Spinal cord (tissue), 10 donors: Measurements from ENCODE around the gene HLTF. TPM values are rescaled to one million over a fixed set of nuclear protein-coding genes. Genes with fewer than 3 reads are reported as not detected.

Experiments used
- DNase-seq, 6 donors: peaks; one replicate each; pipeline versions ENCODE4 v3.0.0 to v3.0.0-alpha.2; 2013 to 2015; ENCODE audit warnings: low spot score in 6 of 6, low read depth in 4 of 6
- H3K27ac ChIP-seq: one replicate; pipeline ENCODE4 v1.5.1; 2013; ENCODE audit warnings: low read depth, low read length, control low read depth
- H3K27me3 ChIP-seq: one replicate; pipeline ENCODE4 v1.6.1; 2013; ENCODE audit warnings: low read length; ENCODE audit not compliant: control insufficient read depth, insufficient read depth
- H3K36me3 ChIP-seq: one replicate; pipeline ENCODE4 v1.6.1; 2013; ENCODE audit warnings: low read length; ENCODE audit not compliant: control insufficient read depth, insufficient read depth
- H3K4me1 ChIP-seq: one replicate; pipeline ENCODE4 v1.6.1; 2013; ENCODE audit warnings: low read length; ENCODE audit not compliant: control insufficient read depth, insufficient read depth
- H3K4me3 ChIP-seq: one replicate; pipeline ENCODE4 v1.5.1; 2013; ENCODE audit warnings: low read depth, low read length, control low read depth
- H3K9me3 ChIP-seq: one replicate; pipeline ENCODE4 v1.6.1; 2013; ENCODE audit warnings: low read length; ENCODE audit not compliant: control insufficient read depth, insufficient read depth
- WGBS: methylation state at CpG from one replicate; pipeline ENCODE4 v1.1.5; 2013; ENCODE audit warnings: missing lambda C conversion rate; ENCODE audit not compliant: insufficient coverage; 5-methylcytosine and 5-hydroxymethylcytosine counted together
- long read RNA-seq, 4 donors: transcript quantifications; one replicate each; lab custom pipeline, GENCODE V29; 2026
- polyA plus RNA-seq, 2 donors: library from polyadenylated mRNA; unstranded; fragments of 120-200 nt; gene quantifications; one replicate each; pipeline ENCODE4 v1.2.1, GENCODE V29; 2013; ENCODE audit not compliant: insufficient read length in 2 of 2
- total RNA-seq, 2 donors: library from RNA; depleted of rRNA in 1 of 2; stranded (reverse); fragments of 120-200 nt in 1 of 2; fragments of >200 nt in 1 of 2; gene quantifications; one replicate each; pipeline versions ENCODE4 v1.2.3 to v1.2.4, GENCODE V29; 2013 to 2014
- donor health status: healthy.

Gene HLTF
- total RNA-seq = 10 to 100 TPM; 66.7 to 87.7 TPM
- 10 to 100 TPM; 35.6 to 45.6 TPM for polyA plus RNA-seq
- long read RNA-seq, donor 1, full-length matches to known transcripts = 1 of 1 reads
- long read RNA-seq, donor 1, partial matches to known transcripts = 0 of 1 reads
- long read RNA-seq, donor 1, other reads (novel, unspliced or antisense) = 0 of 1 reads
- long read RNA-seq, donor 2, partial matches to known transcripts = 0 of 1 reads
- long read RNA-seq, donor 2, other reads (novel, unspliced or antisense) = 0 of 1 reads
- long read RNA-seq, donor 3 = 0 reads
- long read RNA-seq, donor 4 = 0 reads

GRCh38 chr3:149086232-149086988 is at the start of gene HLTF:
TSS of gene HLTF (minus strand) at chr3:149086533. CDS start at chr3:149086336, 197 bp downstream.
- Histone ChIP-seq H3K4me1 (peaks cover 16% of the 10 kb centered on the region), H3K9me3 (no peaks in the 10 kb centered on the region), H3K27ac (peak within 1 kb of the TSS; percentile 92), H3K36me3 (peaks cover 10% of the 10 kb centered on the region), H3K27me3 (no peaks in the 10 kb centered on the region), H3K4me3 (peak within 1 kb of the TSS; percentile 97)
- WGBS = 2% methylated on average over 53 of the region's 57 CpGs
- DNase-seq = peak; percentile 95 to 99 (median 97)

- Histone ChIP-seq H3K27me3 (no peaks in the 10 kb centered on the region), H3K9me3 (no peaks in the 10 kb centered on the region), H3K27ac (peak overlapping the region; percentile 29), H3K4me1 (peaks cover 8% of the 10 kb centered on the region), H3K36me3 (no peaks in the 10 kb centered on the region), H3K4me3 (no peak overlapping the region)
- peak in 1 of 6 donors; percentile 32 for DNase-seq
- 63% methylated on average over 2 of the region's 3 CpGs for WGBS
Measured at GRCh38 chr3:149134575-149134974, 48.2 kb upstream of the HLTF start.

GRCh38 chr3:149131589-149131988 is 45.3 kb upstream of the HLTF start:
- no peaks in the 10 kb centered on the region for H3K9me3 ChIP-seq
- no peak for DNase-seq
- WGBS = 72% methylated on average over 4 of the region's 4 CpGs
- no peaks in the 10 kb centered on the region for H3K36me3 ChIP-seq
- H3K27me3 ChIP-seq = no peaks in the 10 kb centered on the region
- peaks cover 8% of the 10 kb centered on the region for H3K4me1 ChIP-seq
- H3K27ac ChIP-seq = no peak overlapping the region
- no peak overlapping the region for H3K4me3 ChIP-seq

- peak within 1 kb of the TSS; percentile 82 for H3K4me3 ChIP-seq
- H3K27me3 ChIP-seq = no peaks in the 10 kb centered on the region
- DNase-seq = peak; percentile 74 to 97 (median 82)
- H3K9me3 ChIP-seq = no peaks in the 10 kb centered on the region
- H3K4me1 ChIP-seq = peaks cover 8% of the 10 kb centered on the region
- peak within 1 kb of the TSS; percentile 81 for H3K27ac ChIP-seq
- H3K36me3 ChIP-seq = no peaks in the 10 kb centered on the region
- WGBS = under 1% methylated on average over 84 of the region's 84 CpGs
Measured at GRCh38 chr3:149129326-149130205, 43.2 kb upstream of the HLTF start, which contains the start of gene HPS3. TSS of gene HPS3 (plus strand) at chr3:149129638. CDS start at chr3:149129724, 86 bp downstream.

- H3K4me3 ChIP-seq = peak overlapping the region; percentile 82
- H3K36me3 ChIP-seq = no peaks in the 10 kb centered on the region
- DNase-seq = no peak
- no peaks in the 10 kb centered on the region for H3K27me3 ChIP-seq
- peaks cover 8% of the 10 kb centered on the region for H3K4me1 ChIP-seq
- H3K9me3 ChIP-seq = no peaks in the 10 kb centered on the region
- WGBS = 0% methylated on average over 1 of the region's 4 CpGs
- peak overlapping the region; percentile 81 for H3K27ac ChIP-seq
Measured at GRCh38 chr3:149128821-149129220, 42.5 kb upstream of the HLTF start.

GRCh38 chr3:149122721-149123578 is 36.6 kb upstream of the HLTF start:
- Histone ChIP-seq H3K4me3 (no peak overlapping the region), H3K27ac (no peak overlapping the region), H3K9me3 (no peaks in the 10 kb centered on the region), H3K4me1 (no peaks in the 10 kb centered on the region), H3K27me3 (no peaks in the 10 kb centered on the region), H3K36me3 (no peaks in the 10 kb centered on the region)
- no CpG with 5 or more reads among the region's 4 CpGs for WGBS
- no peak for DNase-seq

GRCh38 chr3:149120051-149120972 is 34.0 kb upstream of the HLTF start:
- H3K4me1 ChIP-seq = no peaks in the 10 kb centered on the region
- no peaks in the 10 kb centered on the region for H3K9me3 ChIP-seq
- no peak overlapping the region for H3K27ac ChIP-seq
- no peaks in the 10 kb centered on the region for H3K36me3 ChIP-seq
- 18% methylated on average over 1 of the region's 7 CpGs for WGBS
- DNase-seq = peak; percentile 33 to 91 (median 50)
- H3K27me3 ChIP-seq = no peaks in the 10 kb centered on the region
- H3K4me3 ChIP-seq = no peak overlapping the region

- DNase-seq = no peak
Measured at GRCh38 chr3:149119466-149119865, 33.1 kb upstream of the HLTF start.

More at GRCh38 chr3:149119466-149119865, 33.1 kb upstream of the HLTF start:
- Histone ChIP-seq H3K9me3 (no peaks in the 10 kb centered on the region), H3K27ac (no peak overlapping the region), H3K4me3 (no peak overlapping the region), H3K4me1 (no peaks in the 10 kb centered on the region), H3K27me3 (no peaks in the 10 kb centered on the region), H3K36me3 (no peaks in the 10 kb centered on the region)
- WGBS = 100% methylated on average over 1 of the region's 1 CpG
